OCI-LY1 (cell line): ENCODE data around the gene CD2.

Experiments used
- CTCF ChIP-seq: fragments of 200-600 bp; sonication (generic), shearing (Covaris generic); IDR thresholded peaks from 2 replicates; pipeline ENCODE4 v1.5.1; 2017; ENCODE audit warnings: mild to moderate bottlenecking, antibody characterized with exemption, low read length, moderate library complexity, mixed read lengths
- EZH2 ChIP-seq: fragments of 200-600 bp; sonication (generic), shearing (Covaris generic); IDR thresholded peaks from 2 replicates; pipeline ENCODE4 v1.8.0; 2017; ENCODE audit warnings: borderline replicate concordance, mixed run types, mild to moderate bottlenecking, antibody characterized with exemption, low read length, moderate library complexity, mixed read lengths

GRCh38 chr1:116807394-116808199 lies 53.4 kb downstream of the CD2 start:
- TF ChIP-seq CTCF = no peak
- no peak for TF ChIP-seq EZH2
